Stimulated activated CD4-positive, alpha-beta T cell treated with anti-CD3 and anti-CD28 coated beads, Interleukin-15, amount 100 ng/mL, for 1 hour (primary cell): ENCODE measurements around the gene NPTXR.

Source experiments
- DNase-seq, 2 donors: peaks; one replicate each; pipeline ENCODE4 v3.0.0-alpha.2; 2020; ENCODE audit warnings: low read depth in 1 of 2, low spot score in 1 of 2

The NPTXR gene

GRCh38 chr22:38853196-38853651 is 9.4 kb upstream of the NPTXR start:
- no peak for DNase-seq

- no peak for DNase-seq
These were observed 8.7 kb upstream of the NPTXR start for GRCh38 chr22:38852522-38852921.

DNA sequence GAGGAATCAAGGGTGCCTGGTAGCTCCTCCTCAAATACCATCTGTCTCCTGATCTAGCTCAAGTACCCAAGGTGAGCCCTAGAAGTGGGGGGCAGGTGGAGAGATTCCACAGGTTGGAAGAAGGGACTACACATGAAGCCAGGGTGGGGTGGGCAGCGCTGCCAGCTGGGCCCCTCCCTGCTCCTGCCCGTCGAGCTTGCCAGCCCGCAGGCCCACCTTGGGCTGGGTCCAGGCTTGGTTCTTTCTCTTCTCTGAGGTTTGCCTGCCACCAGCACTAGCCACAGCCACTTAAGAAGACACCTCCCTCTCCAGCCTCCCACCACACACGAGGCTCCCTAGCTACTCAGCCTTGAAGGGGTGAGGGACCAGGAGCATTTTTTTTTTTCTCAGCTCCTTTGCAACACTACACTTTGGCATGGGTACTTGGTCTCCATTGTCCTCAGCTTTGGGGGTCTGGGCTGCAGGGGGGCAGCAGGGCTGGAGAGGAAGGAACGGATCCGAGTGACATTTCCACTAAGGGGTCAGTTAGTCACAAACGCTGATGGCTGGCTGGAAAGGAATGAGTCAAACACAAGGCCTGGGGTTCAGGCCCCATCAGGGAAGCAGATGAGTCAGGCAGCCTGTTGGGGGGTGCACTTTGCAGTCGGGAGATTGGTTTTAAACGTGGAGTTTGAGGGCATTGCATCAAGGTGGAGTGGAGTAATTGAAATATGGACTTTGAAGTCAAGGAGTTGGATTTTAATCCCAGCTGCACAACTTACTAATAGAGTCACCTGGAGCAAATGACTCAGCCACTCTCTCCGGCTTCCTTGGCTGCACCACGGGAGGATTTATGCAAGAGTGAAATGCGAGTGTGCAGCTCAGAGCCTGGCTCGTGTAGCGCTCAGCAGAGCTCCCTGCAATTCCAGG is 7.4 kb upstream of the NPTXR start:
- DNase-seq: no peak

DNA sequence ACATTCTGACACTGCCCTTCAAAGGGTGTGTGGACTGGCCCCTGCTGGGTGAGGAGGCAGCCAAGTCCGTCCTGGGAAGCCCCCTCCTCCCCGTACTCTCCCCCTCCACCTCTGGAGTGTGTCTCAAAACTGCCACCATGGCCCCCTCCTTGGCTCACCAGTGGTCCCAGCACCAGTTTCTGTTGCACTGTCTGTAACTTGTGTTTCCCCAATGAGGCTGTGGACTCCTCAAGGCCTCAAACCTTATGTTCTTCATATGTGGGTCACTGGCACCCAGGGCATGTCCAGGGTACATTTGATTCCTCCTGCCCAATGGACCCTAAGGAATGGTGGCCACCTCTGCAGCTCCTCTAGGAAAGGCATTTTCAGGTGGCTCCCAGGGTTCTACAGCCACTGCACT is 6.6 kb upstream of the NPTXR start:
- no peak for DNase-seq

GRCh38 chr22:38849811-38850210 is 6.0 kb upstream of the NPTXR start:
- DNase-seq: no peak

- no peak for DNase-seq
These were observed 2.6 kb upstream of the NPTXR start for GRCh38 chr22:38846412-38846811.

- DNase-seq: no peak
These were observed 1.3 kb upstream of the NPTXR start for GRCh38 chr22:38845004-38845740.

DNA sequence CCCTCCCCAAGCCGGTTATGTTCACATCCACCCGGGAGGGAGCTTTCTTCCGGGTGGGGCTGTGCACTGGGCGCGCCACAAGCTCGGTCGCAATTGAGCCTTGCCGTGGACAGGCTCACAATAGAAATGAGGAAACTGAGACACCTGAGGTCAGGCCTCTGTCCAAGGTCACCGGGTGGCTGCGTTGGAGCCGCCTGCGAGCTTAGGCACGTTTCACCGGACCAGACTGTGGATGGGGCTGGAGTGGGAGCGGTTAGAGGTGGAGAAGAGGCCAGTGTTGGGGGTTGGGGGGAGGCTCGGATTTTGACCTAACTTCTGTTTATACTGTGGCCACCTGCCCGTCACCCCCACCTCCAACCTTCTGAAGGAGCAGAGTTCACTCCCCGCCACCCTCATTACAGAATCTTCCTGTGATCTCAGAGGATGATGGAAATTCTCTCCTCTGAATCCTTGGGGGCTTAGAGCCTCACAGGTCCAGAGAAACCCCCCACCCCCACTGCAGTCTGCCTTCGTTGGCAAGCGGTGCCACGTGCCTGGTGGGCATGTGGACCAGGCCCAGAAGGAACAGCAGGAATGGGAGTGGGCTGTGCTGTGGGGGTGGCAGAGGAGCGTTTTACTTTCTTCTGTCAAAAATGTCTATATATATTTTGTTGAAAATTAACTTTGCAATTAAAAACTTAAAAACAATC is 631 bp upstream of the NPTXR start:
- no peak for DNase-seq

DNA sequence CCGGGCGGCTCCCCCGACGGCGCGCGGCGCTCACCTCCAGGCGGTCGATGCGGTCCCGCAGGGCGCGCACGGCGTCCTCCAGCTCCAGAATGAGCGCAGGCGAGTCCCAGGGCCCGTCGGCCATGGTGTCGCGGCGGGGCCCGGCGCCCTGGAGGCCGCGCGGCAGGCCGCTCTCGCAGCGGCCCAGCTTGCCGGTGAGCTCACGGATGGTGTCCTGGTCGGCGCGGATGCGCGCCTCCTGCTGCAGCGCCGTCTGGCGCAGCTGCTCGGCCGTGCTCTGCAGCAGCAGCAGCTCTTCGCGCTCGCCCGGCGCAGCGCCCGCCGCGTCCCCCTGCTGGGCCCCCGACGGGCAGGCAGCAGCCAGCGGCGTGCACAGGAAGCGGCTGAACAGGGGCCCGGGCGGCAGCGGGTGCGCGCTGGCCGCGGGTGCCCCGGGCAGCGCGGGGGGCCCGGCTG is 599 bp downstream of the NPTXR start:
- DNase-seq: peak; percentile 11 to 41

DNA sequence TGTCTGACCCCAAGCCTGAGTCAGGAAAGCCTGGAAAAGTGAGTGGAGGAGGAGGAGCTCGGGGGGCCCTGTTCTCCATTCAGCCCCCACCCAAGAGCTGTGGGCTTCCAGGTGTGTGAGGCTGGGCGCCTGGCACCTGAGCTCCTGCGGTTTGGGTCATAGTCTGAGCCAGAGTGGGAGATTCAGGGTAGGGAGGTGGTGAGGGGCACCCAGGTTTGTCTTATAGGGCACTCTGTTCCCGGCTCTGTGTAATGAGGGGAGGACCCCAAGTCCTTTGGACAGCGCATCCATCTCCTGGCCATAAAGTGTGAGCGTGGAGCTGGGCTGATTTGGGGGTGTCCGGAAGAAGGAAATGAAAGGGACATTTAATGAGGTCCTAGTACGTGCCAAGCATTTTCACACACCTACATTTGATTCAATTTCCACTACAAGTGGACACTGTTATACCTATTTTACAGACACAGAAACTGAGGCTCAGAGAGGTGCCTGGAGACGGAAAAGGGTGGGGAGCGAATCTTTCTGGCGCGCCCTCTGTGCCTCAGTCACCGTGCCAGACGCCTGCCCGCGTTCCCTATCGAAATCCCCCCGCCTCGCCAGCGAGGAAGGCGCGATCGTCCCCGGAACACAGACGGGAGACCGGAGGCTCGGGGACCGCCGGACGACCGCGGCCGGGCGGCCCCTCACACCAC is 1.2 kb downstream of the NPTXR start:
- DNase-seq: no peak

- no peak for DNase-seq
These were observed 2.2 kb downstream of the NPTXR start for GRCh38 chr22:38841635-38842034.

DNA sequence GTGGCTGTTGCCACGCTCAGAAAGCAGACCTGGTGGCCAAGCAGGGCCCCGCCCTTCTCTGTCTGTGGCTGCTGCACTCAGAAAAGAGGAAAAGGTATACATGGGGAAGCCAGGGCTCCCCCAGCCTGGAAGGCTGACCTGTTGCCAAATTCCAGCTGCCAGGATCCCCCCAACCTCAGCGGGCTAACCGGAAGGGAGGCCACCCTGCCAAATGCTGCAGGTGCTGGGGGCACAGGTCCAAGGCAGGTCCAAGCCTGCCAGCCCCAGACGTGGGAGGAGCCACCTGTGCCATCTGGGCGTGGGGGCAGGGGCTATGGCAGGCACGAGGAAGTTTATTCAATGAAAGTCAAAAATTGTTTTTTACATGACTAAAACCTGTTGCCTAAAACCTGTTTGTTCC is 2.6 kb downstream of the NPTXR start:
- DNase-seq: no peak

DNA sequence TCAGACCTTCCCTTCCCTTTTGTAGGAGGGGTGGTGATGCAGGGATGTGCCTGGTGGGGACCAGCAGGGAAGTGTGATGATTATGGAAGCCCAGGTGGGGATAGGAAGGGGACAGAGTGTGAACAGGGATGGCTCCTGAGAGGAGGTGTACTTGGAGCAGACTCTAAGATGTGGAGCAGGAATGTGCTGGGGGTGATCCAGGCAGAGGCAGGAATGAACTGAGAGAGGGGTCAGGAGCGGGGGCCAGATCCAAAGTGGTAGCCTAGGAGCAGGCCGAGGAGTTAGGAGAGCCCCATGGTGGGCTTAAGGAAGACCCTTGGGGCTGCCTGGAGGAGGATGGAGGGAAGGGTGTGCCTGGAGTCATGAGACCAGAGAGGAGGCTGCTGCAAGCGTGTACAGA is 3.7 kb downstream of the NPTXR start:
- no peak for DNase-seq

GRCh38 chr22:38839686-38840085 is 4.1 kb downstream of the NPTXR start:
- no peak for DNase-seq

- no peak for DNase-seq
These were observed 6.4 kb downstream of the NPTXR start for GRCh38 chr22:38837414-38837928.

DNA sequence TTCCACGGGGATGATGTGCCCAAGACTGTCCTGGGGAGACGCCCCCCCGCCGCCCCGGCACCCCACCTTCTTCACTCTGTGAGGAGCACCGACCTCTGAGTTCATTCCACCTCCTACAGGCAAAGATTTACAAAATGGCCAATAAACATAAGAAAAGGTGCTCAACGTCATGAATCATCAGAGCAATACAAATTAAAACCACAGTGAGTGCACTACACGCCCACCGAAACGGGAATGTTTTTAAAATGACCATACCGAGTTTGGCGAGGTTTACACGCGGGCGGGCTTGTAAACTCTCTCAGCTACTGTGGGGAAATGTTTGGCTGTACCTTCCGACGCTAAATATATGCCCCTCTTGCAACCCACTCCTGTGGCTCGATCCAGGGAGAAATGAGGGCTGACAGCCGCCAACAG is 7.9 kb downstream of the NPTXR start:
- DNase-seq: no peak

- no peak for DNase-seq
These were observed 8.8 kb downstream of the NPTXR start for GRCh38 chr22:38834991-38835390.

DNA sequence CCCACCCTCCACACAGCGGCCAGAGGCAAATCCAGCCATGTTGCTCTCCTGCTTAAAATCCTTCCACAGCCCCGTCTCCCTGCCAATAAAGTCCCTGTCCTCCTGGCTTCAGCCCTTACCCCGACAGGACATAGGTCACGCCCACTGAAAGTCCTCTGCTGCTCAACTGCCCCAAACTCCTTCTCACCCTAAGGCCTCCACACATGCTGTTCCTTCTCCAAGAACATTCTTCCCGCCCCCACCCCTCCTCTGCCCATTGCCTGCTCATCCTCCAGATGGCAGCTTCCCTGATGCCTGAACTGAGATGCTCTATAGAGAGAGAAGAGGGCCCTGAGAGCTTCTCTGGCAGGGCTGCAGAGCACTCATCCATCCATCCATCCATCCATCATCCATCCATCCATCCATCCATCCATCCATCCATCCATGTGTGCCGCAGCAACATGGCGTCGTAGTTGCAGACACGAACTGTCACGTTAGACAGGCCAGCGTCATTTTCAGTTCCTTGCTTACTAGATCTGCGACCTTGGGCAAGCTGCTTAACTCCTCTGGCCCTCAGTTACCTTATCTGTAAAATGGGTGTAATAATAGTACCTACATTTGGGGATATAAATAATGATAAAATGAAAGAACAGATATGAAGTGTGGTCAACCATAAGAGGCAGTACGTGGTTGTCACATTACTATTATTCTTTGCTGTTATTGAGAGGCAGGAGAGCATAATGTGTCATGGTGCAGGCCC is 9.4 kb downstream of the NPTXR start:
- no peak for DNase-seq

- no peak for DNase-seq
These were observed 10.8 kb downstream of the NPTXR start for GRCh38 chr22:38833061-38833460.
